Measurements from ENCODE around the gene GBX2. TPM values are rescaled to one million over a fixed set of nuclear protein-coding genes. Genes with fewer than 3 reads are reported as not detected.

GBX2 gene
- total and polyA plus RNA-seq, 2 of the 8 experiments (the other 6 are each of a cell fraction or from before 2014, with no cell fraction given) = 0.38 to 0.89 TPM

- Histone ChIP-seq H3K4me1 (replicated peaks in 1 of 4; ENCODE audit: control insufficient read depth in 3 of 4, insufficient read depth in 4 of 4, low read length in 3 of 4) (peaks cover 12 to 54% (median 43%) of the 10 kb centered on the region in 4 experiments), H2BK20ac (ENCODE audit: low read length) (no peak overlapping the region)
- CTCF ChIA-PET (ENCODE audit: partially characterized antibody) = interaction anchor here (0.9 to 2.9 kb wide), 5 partner anchors 9 to 373 kb away, joined by 3 to 16 read pairs (median 4); no protein-coding TSS in a partner anchor
- TF ChIP-seq RNF2 (IDR thresholded peaks at IDR 0.05; ENCODE audit: borderline replicate concordance, low read depth, low read length, missing control alignments, poor library complexity, severe bottlenecking) = peak; percentile 26
- no peak for TF ChIP-seq ATF2 (IDR thresholded peaks at IDR 0.05; ENCODE audit: low read length)
- TF ChIP-seq HDAC2 (IDR thresholded peaks at IDR 0.05; ENCODE audit: borderline replicate concordance in 1 of 2, low read depth in 2 of 2, low read length in 2 of 2) = no peak
- TF ChIP-seq POLR2AphosphoS5 (IDR thresholded peaks at IDR 0.05; ENCODE audit: low read depth, low read length) = no peak
- no peak for TF ChIP-seq TBP (IDR thresholded peaks at IDR 0.05; ENCODE audit: low read depth, low read length)
- no peak for TF ChIP-seq BACH1 (IDR thresholded peaks at IDR 0.05; ENCODE audit: low read length)
- TF ChIP-seq CTBP2 (IDR thresholded peaks at IDR 0.05; ENCODE audit: borderline replicate concordance, insufficient read depth, insufficient read length, low read length) = no peak
- 0 out of 2 replicates have a peak, but pooled peaks have one; percentile 12 for TF ChIP-seq TAF1 (IDR thresholded peaks at IDR 0.05; ENCODE audit: low read depth, low read length)
Observed at GRCh38 chr2:236164925-236165841, 3.0 kb downstream of the GBX2 start.

More at GRCh38 chr2:236164925-236165841, 3.0 kb downstream of the GBX2 start:
- no peak overlapping the region for H2BK15ac ChIP-seq (ENCODE audit: low read length)
- H4K20me1 ChIP-seq (replicated peaks in 1 of 2; ENCODE audit: control insufficient read depth in 1 of 2, insufficient read depth in 2 of 2, low read length in 2 of 2) = peaks cover 18 to 19% of the 10 kb centered on the region in 2 experiments
- H3K4me2 ChIP-seq (ENCODE audit: insufficient read depth in 1 of 2, low read depth in 2 of 2, low read length in 2 of 2) = peak overlapping the region; percentile 59 to 72
- H3K27me3 ChIP-seq (replicated peaks in 1 of 4; ENCODE audit: control insufficient read depth in 3 of 4, extremely low read depth in 1 of 4, insufficient read depth in 3 of 4, low read length in 3 of 4) = peaks cover 91 to 100% (median 98%) of the 10 kb centered on the region in 4 experiments
- no peak overlapping the region for H3K23ac ChIP-seq (ENCODE audit: insufficient read length)
- H4K91ac ChIP-seq (replicated peaks; ENCODE audit: insufficient read length, low read length) = no peak overlapping the region
- peaks cover 0 to 4% (median 0%) of the 10 kb centered on the region in 4 experiments; a peak in 2 of 8 replicates for H3K36me3 ChIP-seq (ENCODE audit: control insufficient read depth in 2 of 4, insufficient read depth in 4 of 4, low read length in 3 of 4)
- H2BK120ac ChIP-seq (replicated peaks; ENCODE audit: low read depth, low read length) = no peak overlapping the region
- H2BK5ac ChIP-seq (ENCODE audit: low read depth, low read length) = peak overlapping the region; percentile 66; the same call in 1 of the 2 replicates
- no peak overlapping the region for H3K4ac ChIP-seq (replicated peaks; ENCODE audit: insufficient read length, low read depth, low read length)
- no peaks in the 10 kb centered on the region for H3K9me3 ChIP-seq (ENCODE audit: insufficient read depth in 2 of 2, low read depth in 1 of 2, low read length in 1 of 2)
- no peaks in the 10 kb centered on the region for H3K79me2 ChIP-seq (ENCODE audit: control insufficient read depth in 1 of 2, insufficient read depth in 2 of 2, low read length in 2 of 2)
- no peak overlapping the region for H4K5ac ChIP-seq (ENCODE audit: insufficient read length, low read depth, low read length)
- no peak overlapping the region for H3K27ac ChIP-seq (ENCODE audit: low read depth, low read length)
- no peak overlapping the region for H2AFZ ChIP-seq (ENCODE audit: low read length)
- no peak overlapping the region for H4K8ac ChIP-seq (ENCODE audit: extremely low read depth, insufficient read depth, low read length)
- H2BK12ac ChIP-seq (ENCODE audit: low read depth, low read length) = no peak overlapping the region; the same call in 1 of the 2 replicates
- FAIRE-seq (no peak), DNase-seq (ENCODE audit: low read depth in 1 of 2, low spot score in 2 of 2) (no peak)
- 26% methylated on average over 18 of the region's 18 CpGs; no CpG with 5 or more reads in 1 of the 2 experiments for WGBS, 2 experiments (ENCODE audit: extremely low coverage in 1 of 2, insufficient coverage in 1 of 2, insufficient read length in 1 of 2, insufficient replicate concordance in 2 of 2, low coverage in 1 of 2, low lambda C conversion rate in 2 of 2, missing lambda C conversion rate in 1 of 2)
- H3K23me2 ChIP-seq (ENCODE audit: low read depth, low read length) = peaks cover 23% of the 10 kb centered on the region; the same call in 1 of the 2 replicates
- H3K14ac ChIP-seq (ENCODE audit: insufficient read length) = no peak overlapping the region
- H2AK5ac ChIP-seq (ENCODE audit: low read depth, low read length) = no peak overlapping the region
- no peak overlapping the region for H3K56ac ChIP-seq (replicated peaks; ENCODE audit: insufficient read length, low read depth, low read length)
- no peak overlapping the region for H3K9ac ChIP-seq (replicated peaks in 1 of 4; ENCODE audit: extremely low read depth in 1 of 4, low read depth in 3 of 4, low read length in 3 of 4)
- POLR2A ChIA-PET (ENCODE audit: partially characterized antibody) = no interaction called here
- no peaks in the 10 kb centered on the region for H3K79me1 ChIP-seq (ENCODE audit: low read depth, low read length)
- H3K4me3 ChIP-seq (ENCODE audit: extremely low read depth in 1 of 4, insufficient read depth in 2 of 4, low read depth in 3 of 4, low read length in 4 of 4) = peak overlapping the region; percentile 7 to 60 (median 32); a peak in 5 of 8 replicates
- H3K18ac ChIP-seq (ENCODE audit: extremely low read depth, low read length) = no peak overlapping the region

All from H1 (cell line).